Measurements from ENCODE around the gene S1PR2. TPM values are rescaled to one million over a fixed set of nuclear protein-coding genes. Genes with fewer than 3 reads are reported as not detected.

The S1PR2 gene
- total RNA-seq (6.3 TPM), polyA plus RNA-seq (ENCODE audit: insufficient read depth, low read depth, low replicate concordance) (1.5 TPM)
- long read RNA-seq, donor 1, partial matches to known transcripts, result 0 of 4 reads
- long read RNA-seq, donor 1, other reads (novel, unspliced or antisense), result 0 of 4 reads
- long read RNA-seq, donor 2, result 0 reads
- long read RNA-seq, donor 3, partial matches to known transcripts, result 0 of 1 reads
- long read RNA-seq, donor 3, other reads (novel, unspliced or antisense), result 0 of 1 reads
- long read RNA-seq, donor 4, partial matches to known transcripts, result 0 of 1 reads
- long read RNA-seq, donor 4, other reads (novel, unspliced or antisense), result 0 of 1 reads
- long read RNA-seq, donor 5, partial matches to known transcripts, result 0 of 1 reads
- long read RNA-seq, donor 5, other reads (novel, unspliced or antisense), result 0 of 1 reads
- long read RNA-seq, donor 6, result 0 reads
- long read RNA-seq, donor 7, partial matches to known transcripts, result 0 of 2 reads
- long read RNA-seq, donor 7, other reads (novel, unspliced or antisense), result 2 of 2 reads
- long read RNA-seq, donor 8, partial matches to known transcripts, result 0 of 4 reads
- long read RNA-seq, donor 8, other reads (novel, unspliced or antisense), result 0 of 4 reads
- long read RNA-seq, donor 9, result 0 reads
- long read RNA-seq, donor 10, partial matches to known transcripts, result 0 of 3 reads
- long read RNA-seq, donor 10, other reads (novel, unspliced or antisense), result 0 of 3 reads

GRCh38 chr19:10230861-10231611 is at the start of gene S1PR2:
Gene S1PR2, minus strand, starts transcription at chr19:10231331. Its CDS starts 6,426 bp downstream, at chr19:10224905.
- Histone ChIP-seq H3K27me3 (ENCODE audit: control insufficient read depth, insufficient read depth, low read length) (no peaks in the 10 kb centered on the region), H3K27ac (ENCODE audit: low read depth in 2 of 2, low read length in 2 of 2) (peak within 1 kb of the TSS; percentile 66 to 71), H3K36me3 (ENCODE audit: control insufficient read depth in 2 of 3, insufficient read depth in 3 of 3, low read length in 3 of 3) (no peaks in the 10 kb centered on the region), H3K4me1 (ENCODE audit: control insufficient read depth in 2 of 3, insufficient read depth in 2 of 3, low read depth in 1 of 3, low read length in 3 of 3) (peaks cover 0 to 3% (median 0%) of the 10 kb centered on the region in 3 donors), H3K4me3 (ENCODE audit: low read length in 3 of 3) (peak within 1 kb of the TSS; percentile 48 to 69 (median 60)), H3K9me3 (ENCODE audit: control insufficient read depth in 2 of 3, insufficient read depth in 1 of 3, low read length in 3 of 3) (no peaks in the 10 kb centered on the region), H3K9ac (ENCODE audit: low read length in 3 of 3) (peak within 1 kb of the TSS; percentile 33 to 69 (median 69))
- intact Hi-C loops (cut with DNase I), result no loop called here
- no peak for FAIRE-seq
- no peak for TF ChIP-seq CTCF (IDR thresholded peaks at IDR 0.05; ENCODE audit: borderline replicate concordance, extremely low read depth, insufficient read depth)
- DNase-seq, result peak; percentile 89 to 96 (median 92)

- H3K36me3 ChIP-seq (ENCODE audit: control insufficient read depth in 2 of 3, insufficient read depth in 3 of 3, low read length in 3 of 3), result peaks cover 0 to 3% (median under 1%) of the 10 kb centered on the region in 3 donors
Measured at GRCh38 chr19:10279737-10280442, 48.8 kb upstream of the S1PR2 start.

More at GRCh38 chr19:10279737-10280442, 48.8 kb upstream of the S1PR2 start:
- Histone ChIP-seq H3K4me3 (ENCODE audit: low read length in 3 of 3) (no peak overlapping the region), H3K9me3 (ENCODE audit: control insufficient read depth in 2 of 3, insufficient read depth in 1 of 3, low read length in 3 of 3) (no peaks in the 10 kb centered on the region), H3K27ac (ENCODE audit: low read depth in 2 of 2, low read length in 2 of 2) (no peak overlapping the region), H3K9ac (ENCODE audit: low read length in 3 of 3) (no peak overlapping the region), H3K4me1 (ENCODE audit: control insufficient read depth in 2 of 3, insufficient read depth in 2 of 3, low read depth in 1 of 3, low read length in 3 of 3) (no peaks in the 10 kb centered on the region), H3K27me3 (ENCODE audit: control insufficient read depth, insufficient read depth, low read length) (no peaks in the 10 kb centered on the region)
- FAIRE-seq (no peak), DNase-seq (no peak)
- no peak for TF ChIP-seq CTCF (IDR thresholded peaks at IDR 0.05; ENCODE audit: borderline replicate concordance, extremely low read depth, insufficient read depth)
- intact Hi-C loops (cut with DNase I), result no loop called here

All from kidney (tissue), 22 donors.